Liver (tissue), 9 donors: ENCODE measurements around the gene CGRRF1. TPM values are rescaled to one million over a fixed set of nuclear protein-coding genes. Genes with fewer than 3 reads are reported as not detected.

Source experiments
- DNase-seq: peaks from one replicate; pipeline ENCODE4 v3.0.0-alpha.2; 2017; ENCODE audit warnings: low spot score
- H3K27ac ChIP-seq, 2 donors: one replicate each; pipeline ENCODE4 v1.7.0; 2013; ENCODE audit warnings: inconsistent platforms in 2 of 2, low read length in 2 of 2, control low read depth in 1 of 2, low read depth in 1 of 2, mild to moderate bottlenecking in 1 of 2
- H3K27me3 ChIP-seq, 4 donors: one replicate each; pipeline versions ENCODE4 v1.6.1 to v1.7.0; 2013; ENCODE audit warnings: low read length in 3 of 4, inconsistent platforms in 1 of 4, mild to moderate bottlenecking in 1 of 4, moderate library complexity in 1 of 4; ENCODE audit not compliant: control insufficient read depth in 4 of 4, insufficient read depth in 4 of 4
- H3K36me3 ChIP-seq, 4 donors: one replicate each; pipeline versions ENCODE4 v1.6.1 to v1.7.0; 2013; ENCODE audit warnings: low read length in 3 of 4, mild to moderate bottlenecking in 3 of 4, low read depth in 1 of 4, moderate library complexity in 1 of 4; ENCODE audit not compliant: control insufficient read depth in 4 of 4, insufficient read depth in 3 of 4
- H3K4me1 ChIP-seq, 4 donors: one replicate each; pipeline versions ENCODE4 v1.6.1 to v1.7.0; 2013; ENCODE audit warnings: low read length in 3 of 4, mild to moderate bottlenecking in 3 of 4, moderate library complexity in 1 of 4; ENCODE audit not compliant: control insufficient read depth in 4 of 4, insufficient read depth in 4 of 4
- H3K4me3 ChIP-seq, 3 donors: one replicate each; pipeline versions ENCODE4 v1.6.1 to v1.7.0; 2013; ENCODE audit warnings: low read length in 3 of 3, control low read depth in 1 of 3, low read depth in 1 of 3, mild to moderate bottlenecking in 1 of 3
- H3K9ac ChIP-seq, 2 donors: one replicate each; pipeline ENCODE4 v1.7.0; 2013; ENCODE audit warnings: low read length in 2 of 2, mild to moderate bottlenecking in 2 of 2, moderate library complexity in 2 of 2, control low read depth in 1 of 2, low read depth in 1 of 2
- H3K9me3 ChIP-seq, 4 donors: one replicate each; pipeline versions ENCODE4 v1.6.1 to v1.7.0; 2013; ENCODE audit warnings: low read length in 3 of 4; ENCODE audit not compliant: control insufficient read depth in 4 of 4
- EGR1 ChIP-seq, 2 donors: IDR thresholded peaks; 2 replicates each; pipeline ENCODE4 v1.6.1; 2016 to 2018; ENCODE audit warnings: antibody characterized with exemption in 2 of 2, low read depth in 2 of 2
- FOXA1 ChIP-seq: IDR thresholded peaks from 2 replicates; pipeline ENCODE4 v1.6.1; 2016; ENCODE audit warnings: antibody characterized with exemption
- FOXA2 ChIP-seq: IDR thresholded peaks from 2 replicates; pipeline ENCODE4 v1.6.1; 2016; ENCODE audit warnings: antibody characterized with exemption
- GABPA ChIP-seq, 2 donors: IDR thresholded peaks in 1 of 2; conservative IDR thresholded peaks in 1 of 2; 2 replicates each; pipeline ENCODE4 v1.6.1; 2016; ENCODE audit warnings: antibody characterized with exemption in 2 of 2, mild to moderate bottlenecking in 1 of 2, moderate library complexity in 1 of 2
- HNF4A ChIP-seq, 2 donors: conservative IDR thresholded peaks; 2 replicates each; pipeline ENCODE4 v1.6.1; 2016; ENCODE audit warnings: antibody characterized with exemption in 2 of 2, mild to moderate bottlenecking in 2 of 2
- HNF4G ChIP-seq: IDR thresholded peaks from 2 replicates; pipeline ENCODE4 v1.6.1; 2016; ENCODE audit warnings: antibody characterized with exemption
- JUND ChIP-seq, 2 donors: IDR thresholded peaks; 2 replicates each; pipeline ENCODE4 v1.6.1; 2016; ENCODE audit warnings: antibody characterized with exemption in 2 of 2
- NR2F2 ChIP-seq: IDR thresholded peaks from 2 replicates; pipeline ENCODE4 v1.6.1; 2016; ENCODE audit warnings: antibody characterized with exemption
- RAD21 ChIP-seq, 2 donors: IDR thresholded peaks; 2 replicates each; pipeline ENCODE4 v1.6.1; 2016; ENCODE audit warnings: antibody characterized with exemption in 2 of 2, mild to moderate bottlenecking in 2 of 2
- RXRA ChIP-seq, 2 donors: IDR thresholded peaks; 2 replicates each; pipeline ENCODE4 v1.6.1; 2017 to 2018; ENCODE audit warnings: antibody characterized with exemption in 2 of 2, mild to moderate bottlenecking in 1 of 2
- SP1 ChIP-seq: IDR thresholded peaks from 2 replicates; pipeline ENCODE4 v1.6.1; 2018; ENCODE audit warnings: antibody characterized with exemption, mild to moderate bottlenecking
- TAF1 ChIP-seq: conservative IDR thresholded peaks from 2 replicates; pipeline ENCODE4 v1.6.1; 2016; ENCODE audit warnings: antibody characterized with exemption, mild to moderate bottlenecking
- YY1 ChIP-seq: IDR thresholded peaks from 2 replicates; pipeline ENCODE4 v1.6.1; 2016; ENCODE audit warnings: antibody characterized with exemption, mild to moderate bottlenecking
- WGBS: extraction: QIAGEN DNeasy Blood & Tissue Kit; methylation state at CpG from one replicate; pipeline ENCODE4 v1.1.7; 2013; 5-methylcytosine and 5-hydroxymethylcytosine counted together
- polyA plus RNA-seq, 2 donors: library from polyadenylated mRNA; stranded (reverse) in 1 of 2; unstranded in 1 of 2; fragments of 200-250 nt in 1 of 2; fragments of >200 nt in 1 of 2; fragmentation: Nextera tagmentation in 1 of 2; extraction: Ambion mirVana in 1 of 2; gene quantifications; one replicate each; pipeline versions ENCODE4 v1.2.1 to v1.2.3, GENCODE V29; 2013 to 2015
- total RNA-seq, 2 donors: library from RNA; depleted of rRNA; stranded (reverse); fragments of >200 nt; gene quantifications; one replicate each; pipeline ENCODE4 v1.2.3, GENCODE V29; 2014
- TF ChIP-seq, protein P1 (sequence below): IDR thresholded peaks from 2 replicates; pipeline ENCODE4 v1.6.1; 2016; ENCODE audit warnings: antibody characterized with exemption, mild to moderate bottlenecking
- TF ChIP-seq, protein P2 (sequence below): IDR thresholded peaks from 2 replicates; pipeline ENCODE4 v1.6.1; 2016; ENCODE audit warnings: antibody characterized with exemption
- TF ChIP-seq, protein P3 (sequence below): IDR thresholded peaks from 2 replicates; pipeline ENCODE4 v1.6.1; 2016; ENCODE audit warnings: antibody characterized with exemption
- TF ChIP-seq, protein P4 (sequence below): fragments of 150-350 bp; IDR thresholded peaks from 2 replicates; pipeline ENCODE4 v1.5.1; 2017; ENCODE audit warnings: improper control_type of control experiment, low read depth, low read length; ENCODE audit not compliant: missing input control
- TF ChIP-seq, protein P5 (sequence below): IDR thresholded peaks from 2 replicates; pipeline ENCODE4 v1.6.1; 2016; ENCODE audit warnings: antibody characterized with exemption
- donor health status: healthy.
- donor health status: healthy.
- donor health status: healthy.
- donor health status: healthy.
- donor health status: healthy.

The CGRRF1 gene
- total and polyA plus RNA-seq, 4 donors, result 4.6 to 11.2 (median 5.0) TPM

DNA sequence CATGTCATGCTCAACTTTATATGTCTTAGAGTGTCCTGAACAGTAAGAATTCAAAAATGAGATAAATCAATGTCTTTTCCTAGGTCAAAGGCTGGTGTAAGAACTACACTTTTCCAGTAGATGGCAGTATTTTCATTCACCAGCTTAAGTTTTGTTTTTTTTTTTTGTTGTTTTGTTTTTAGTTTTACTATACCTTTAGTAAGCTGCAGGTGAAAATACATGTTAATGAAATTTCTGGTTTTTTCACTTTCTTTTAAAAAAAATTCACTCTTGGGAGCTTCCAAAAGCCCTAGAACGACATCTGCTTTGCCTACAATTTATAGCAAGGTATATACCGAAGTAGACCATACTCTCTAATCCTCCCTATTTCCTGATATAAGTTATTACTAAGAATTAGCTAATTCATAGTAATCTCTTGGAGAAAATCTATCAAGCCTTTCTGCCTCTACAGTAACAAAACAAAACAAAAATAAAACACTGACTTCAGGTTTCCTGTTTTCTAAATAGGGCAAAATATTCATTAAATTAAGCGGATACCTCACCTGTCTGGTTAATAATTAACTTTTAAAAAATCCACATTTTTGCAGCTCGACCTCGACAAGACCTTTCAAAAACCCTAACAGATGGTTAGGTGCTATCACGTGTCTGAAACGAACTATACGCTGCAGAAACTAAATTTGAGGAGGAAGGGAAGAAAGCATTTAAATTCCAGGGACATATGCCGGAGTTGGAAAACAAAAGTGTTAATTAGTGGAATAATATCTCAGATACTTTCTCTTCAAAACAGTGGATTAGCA is 54.6 kb downstream of the CGRRF1 start (continued):
- TF ChIP-seq, protein P1, sequence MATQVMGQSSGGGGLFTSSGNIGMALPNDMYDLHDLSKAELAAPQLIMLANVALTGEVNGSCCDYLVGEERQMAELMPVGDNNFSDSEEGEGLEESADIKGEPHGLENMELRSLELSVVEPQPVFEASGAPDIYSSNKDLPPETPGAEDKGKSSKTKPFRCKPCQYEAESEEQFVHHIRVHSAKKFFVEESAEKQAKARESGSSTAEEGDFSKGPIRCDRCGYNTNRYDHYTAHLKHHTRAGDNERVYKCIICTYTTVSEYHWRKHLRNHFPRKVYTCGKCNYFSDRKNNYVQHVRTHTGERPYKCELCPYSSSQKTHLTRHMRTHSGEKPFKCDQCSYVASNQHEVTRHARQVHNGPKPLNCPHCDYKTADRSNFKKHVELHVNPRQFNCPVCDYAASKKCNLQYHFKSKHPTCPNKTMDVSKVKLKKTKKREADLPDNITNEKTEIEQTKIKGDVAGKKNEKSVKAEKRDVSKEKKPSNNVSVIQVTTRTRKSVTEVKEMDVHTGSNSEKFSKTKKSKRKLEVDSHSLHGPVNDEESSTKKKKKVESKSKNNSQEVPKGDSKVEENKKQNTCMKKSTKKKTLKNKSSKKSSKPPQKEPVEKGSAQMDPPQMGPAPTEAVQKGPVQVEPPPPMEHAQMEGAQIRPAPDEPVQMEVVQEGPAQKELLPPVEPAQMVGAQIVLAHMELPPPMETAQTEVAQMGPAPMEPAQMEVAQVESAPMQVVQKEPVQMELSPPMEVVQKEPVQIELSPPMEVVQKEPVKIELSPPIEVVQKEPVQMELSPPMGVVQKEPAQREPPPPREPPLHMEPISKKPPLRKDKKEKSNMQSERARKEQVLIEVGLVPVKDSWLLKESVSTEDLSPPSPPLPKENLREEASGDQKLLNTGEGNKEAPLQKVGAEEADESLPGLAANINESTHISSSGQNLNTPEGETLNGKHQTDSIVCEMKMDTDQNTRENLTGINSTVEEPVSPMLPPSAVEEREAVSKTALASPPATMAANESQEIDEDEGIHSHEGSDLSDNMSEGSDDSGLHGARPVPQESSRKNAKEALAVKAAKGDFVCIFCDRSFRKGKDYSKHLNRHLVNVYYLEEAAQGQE, result no peak
- TF ChIP-seq, protein P2, sequence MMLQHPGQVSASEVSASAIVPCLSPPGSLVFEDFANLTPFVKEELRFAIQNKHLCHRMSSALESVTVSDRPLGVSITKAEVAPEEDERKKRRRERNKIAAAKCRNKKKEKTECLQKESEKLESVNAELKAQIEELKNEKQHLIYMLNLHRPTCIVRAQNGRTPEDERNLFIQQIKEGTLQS, result no peak
- TF ChIP-seq NR2F2, result no peak

DNA sequence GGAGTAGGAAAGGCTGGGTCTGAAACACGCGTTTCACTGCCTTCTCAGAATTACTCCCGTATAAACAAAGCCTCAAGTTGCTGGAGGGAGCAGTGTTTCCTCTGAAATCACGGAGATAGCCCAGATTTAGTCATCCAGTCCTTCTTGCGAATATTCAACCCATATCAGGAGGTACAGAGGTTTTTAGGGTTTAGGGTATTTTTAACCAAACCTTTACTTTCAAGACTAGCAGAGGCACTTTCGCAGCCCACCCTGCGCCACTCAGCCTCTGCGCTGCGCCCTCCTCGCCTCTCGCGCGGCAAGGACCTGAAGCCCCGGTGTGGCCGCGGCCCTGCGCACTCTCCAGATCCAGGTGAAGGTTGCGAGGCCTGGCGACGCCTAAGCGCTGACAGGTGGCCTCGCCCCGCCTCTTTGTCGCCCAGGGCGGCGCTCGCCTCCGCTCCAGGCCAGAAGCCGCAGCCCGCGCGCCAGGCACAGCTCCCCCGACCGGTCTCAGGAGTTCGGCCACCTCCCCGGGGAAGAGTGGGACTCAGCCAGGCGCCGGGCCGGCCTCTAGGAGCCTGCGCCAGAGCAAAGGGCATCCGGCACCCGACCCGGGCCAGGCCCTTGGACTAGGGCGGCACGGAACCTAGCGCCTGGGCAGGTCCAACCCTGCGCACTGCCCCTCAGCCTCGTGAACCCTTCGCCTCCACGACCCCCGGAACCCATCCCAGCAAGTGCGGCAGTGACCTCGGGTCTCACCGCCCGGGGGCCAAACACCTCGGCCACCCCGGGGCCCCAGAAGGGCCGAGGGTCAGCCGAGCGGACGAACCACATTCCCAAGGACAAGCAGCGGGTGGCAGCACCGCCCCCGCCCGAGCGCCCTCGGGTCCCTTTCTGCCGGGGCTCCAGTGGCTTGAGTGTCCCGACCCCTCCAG is 55.4 kb downstream of the CGRRF1 start:
- DNase-seq, result peak; percentile 64
- Histone ChIP-seq H3K27me3 (no peaks in the 10 kb centered on the region), H3K9me3 (no peaks in the 10 kb centered on the region), H3K27ac (peak overlapping the region; percentile 98), H3K9ac (peak overlapping the region; percentile 86 to 96), H3K4me3 (peak overlapping the region; percentile 54 to 79 (median 64)), H3K36me3 (no peaks in the 10 kb centered on the region), H3K4me1 (peaks cover 0 to 29% (median 16%) of the 10 kb centered on the region in 4 donors)
- WGBS, result under 1% methylated on average over 69 of the region's 69 CpGs
- TF ChIP-seq RXRA (IDR thresholded peaks at IDR 0.05), result peak in 1 of 2 donors; percentile 2
- TF ChIP-seq, protein P3, sequence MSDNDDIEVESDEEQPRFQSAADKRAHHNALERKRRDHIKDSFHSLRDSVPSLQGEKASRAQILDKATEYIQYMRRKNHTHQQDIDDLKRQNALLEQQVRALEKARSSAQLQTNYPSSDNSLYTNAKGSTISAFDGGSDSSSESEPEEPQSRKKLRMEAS, result no peak
- TF ChIP-seq, protein P4, sequence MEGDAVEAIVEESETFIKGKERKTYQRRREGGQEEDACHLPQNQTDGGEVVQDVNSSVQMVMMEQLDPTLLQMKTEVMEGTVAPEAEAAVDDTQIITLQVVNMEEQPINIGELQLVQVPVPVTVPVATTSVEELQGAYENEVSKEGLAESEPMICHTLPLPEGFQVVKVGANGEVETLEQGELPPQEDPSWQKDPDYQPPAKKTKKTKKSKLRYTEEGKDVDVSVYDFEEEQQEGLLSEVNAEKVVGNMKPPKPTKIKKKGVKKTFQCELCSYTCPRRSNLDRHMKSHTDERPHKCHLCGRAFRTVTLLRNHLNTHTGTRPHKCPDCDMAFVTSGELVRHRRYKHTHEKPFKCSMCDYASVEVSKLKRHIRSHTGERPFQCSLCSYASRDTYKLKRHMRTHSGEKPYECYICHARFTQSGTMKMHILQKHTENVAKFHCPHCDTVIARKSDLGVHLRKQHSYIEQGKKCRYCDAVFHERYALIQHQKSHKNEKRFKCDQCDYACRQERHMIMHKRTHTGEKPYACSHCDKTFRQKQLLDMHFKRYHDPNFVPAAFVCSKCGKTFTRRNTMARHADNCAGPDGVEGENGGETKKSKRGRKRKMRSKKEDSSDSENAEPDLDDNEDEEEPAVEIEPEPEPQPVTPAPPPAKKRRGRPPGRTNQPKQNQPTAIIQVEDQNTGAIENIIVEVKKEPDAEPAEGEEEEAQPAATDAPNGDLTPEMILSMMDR, result peak; percentile 20
- TF ChIP-seq, protein P2, result no peak
- TF ChIP-seq, protein P1, result peak; percentile 9
- TF ChIP-seq HNF4A (conservative IDR thresholded peaks at IDR 0.05), result peak; percentile 56 to 71
- TF ChIP-seq YY1, result peak; percentile 56
- no peak for TF ChIP-seq FOXA2
- TF ChIP-seq JUND (IDR thresholded peaks at IDR 0.05), result no peak
- TF ChIP-seq GABPA (IDR thresholded peaks at IDR 0.05 in 1 of 2, conservative IDR thresholded peaks at IDR 0.05 in 1 of 2), result no peak
- TF ChIP-seq NR2F2, result no peak
- peak; percentile 8 for TF ChIP-seq TAF1
- TF ChIP-seq SP1, result peak; percentile 61
- TF ChIP-seq RAD21 (IDR thresholded peaks at IDR 0.05), result no peak
- TF ChIP-seq HNF4G, result peak; percentile 39
- peak in 1 of 2 donors; percentile 30 for TF ChIP-seq EGR1 (IDR thresholded peaks at IDR 0.05; ENCODE audit: low read depth in 2 of 2)
- TF ChIP-seq, protein P5, sequence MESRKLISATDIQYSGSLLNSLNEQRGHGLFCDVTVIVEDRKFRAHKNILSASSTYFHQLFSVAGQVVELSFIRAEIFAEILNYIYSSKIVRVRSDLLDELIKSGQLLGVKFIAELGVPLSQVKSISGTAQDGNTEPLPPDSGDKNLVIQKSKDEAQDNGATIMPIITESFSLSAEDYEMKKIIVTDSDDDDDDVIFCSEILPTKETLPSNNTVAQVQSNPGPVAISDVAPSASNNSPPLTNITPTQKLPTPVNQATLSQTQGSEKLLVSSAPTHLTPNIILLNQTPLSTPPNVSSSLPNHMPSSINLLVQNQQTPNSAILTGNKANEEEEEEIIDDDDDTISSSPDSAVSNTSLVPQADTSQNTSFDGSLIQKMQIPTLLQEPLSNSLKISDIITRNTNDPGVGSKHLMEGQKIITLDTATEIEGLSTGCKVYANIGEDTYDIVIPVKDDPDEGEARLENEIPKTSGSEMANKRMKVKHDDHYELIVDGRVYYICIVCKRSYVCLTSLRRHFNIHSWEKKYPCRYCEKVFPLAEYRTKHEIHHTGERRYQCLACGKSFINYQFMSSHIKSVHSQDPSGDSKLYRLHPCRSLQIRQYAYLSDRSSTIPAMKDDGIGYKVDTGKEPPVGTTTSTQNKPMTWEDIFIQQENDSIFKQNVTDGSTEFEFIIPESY, result no peak
- no peak for TF ChIP-seq FOXA1
